ENCODE results near the gene VKORC1. TPM values are rescaled to one million over a fixed set of nuclear protein-coding genes. Genes with fewer than 3 reads are reported as not detected.

The VKORC1 gene
- total RNA-seq, 1 experiment from 2014 or later, result 83.8 TPM

DNA sequence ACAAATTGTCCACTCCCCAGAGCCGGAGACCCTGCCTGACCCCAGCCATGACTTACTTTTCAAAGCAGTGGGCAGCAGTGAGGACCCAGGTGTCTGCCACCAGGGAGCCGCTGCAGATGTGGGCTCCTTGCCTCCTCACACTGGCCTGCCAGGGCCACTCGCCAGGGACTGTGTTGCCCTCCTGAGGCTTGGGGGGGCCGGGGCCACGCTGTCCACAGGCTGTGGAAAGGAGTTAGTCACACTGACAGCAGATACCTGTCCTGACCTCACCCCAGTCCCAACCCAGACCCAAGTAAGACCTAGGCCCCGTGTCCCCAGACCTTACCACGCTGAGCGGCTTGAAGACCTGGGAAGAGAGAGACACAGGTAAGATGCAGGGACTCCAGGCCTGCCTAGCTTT lies 7.1 kb downstream of the VKORC1 start:
- H3K9ac ChIP-seq (ENCODE audit: low read length), result no peak overlapping the region
- intact Hi-C loops (cut with micrococcal nuclease), result no loop called here
- no peak overlapping the region for H3K27ac ChIP-seq (ENCODE audit: low read depth, low read length)
- ATAC-seq, result no peak
- TF ChIP-seq CEBPB (IDR thresholded peaks at IDR 0.05; ENCODE audit: low read depth) (no peak), POLR2A (IDR thresholded peaks at IDR 0.05; ENCODE audit: borderline replicate concordance, extremely low read depth, insufficient read depth, insufficient read length) (no peak), TCF7L2 (IDR thresholded peaks at IDR 0.05; ENCODE audit: borderline replicate concordance, extremely low read depth, insufficient read depth, insufficient read length) (no peak), POLR2AphosphoS5 (IDR thresholded peaks at IDR 0.05; ENCODE audit: low read depth, low read length) (no peak), CBX3 (IDR thresholded peaks at IDR 0.05; ENCODE audit: low read depth) (no peak), FOSL1 (IDR thresholded peaks at IDR 0.05; ENCODE audit: low read depth) (no peak), ZFX (IDR thresholded peaks at IDR 0.05) (no peak), JUND (IDR thresholded peaks at IDR 0.05) (no peak), ELF1 (IDR thresholded peaks at IDR 0.05; ENCODE audit: borderline replicate concordance, low read depth) (no peak), SRF (IDR thresholded peaks at IDR 0.05; ENCODE audit: low read depth) (no peak), SP1 (IDR thresholded peaks at IDR 0.05; ENCODE audit: low read depth) (no peak), RAD21 (IDR thresholded peaks at IDR 0.05; ENCODE audit: low read depth) (no peak), YY1 (IDR thresholded peaks at IDR 0.05; ENCODE audit: extremely low read depth, insufficient replicate concordance, low read depth, low read length) (no peak), SIN3A (IDR thresholded peaks at IDR 0.05; ENCODE audit: low read depth) (no peak), EGR1 (IDR thresholded peaks at IDR 0.05; ENCODE audit: low read depth) (no peak)
- TF ChIP-seq, protein P1, sequence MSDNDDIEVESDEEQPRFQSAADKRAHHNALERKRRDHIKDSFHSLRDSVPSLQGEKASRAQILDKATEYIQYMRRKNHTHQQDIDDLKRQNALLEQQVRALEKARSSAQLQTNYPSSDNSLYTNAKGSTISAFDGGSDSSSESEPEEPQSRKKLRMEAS (IDR thresholded peaks at IDR 0.05), result no peak
- TF ChIP-seq, protein P2, sequence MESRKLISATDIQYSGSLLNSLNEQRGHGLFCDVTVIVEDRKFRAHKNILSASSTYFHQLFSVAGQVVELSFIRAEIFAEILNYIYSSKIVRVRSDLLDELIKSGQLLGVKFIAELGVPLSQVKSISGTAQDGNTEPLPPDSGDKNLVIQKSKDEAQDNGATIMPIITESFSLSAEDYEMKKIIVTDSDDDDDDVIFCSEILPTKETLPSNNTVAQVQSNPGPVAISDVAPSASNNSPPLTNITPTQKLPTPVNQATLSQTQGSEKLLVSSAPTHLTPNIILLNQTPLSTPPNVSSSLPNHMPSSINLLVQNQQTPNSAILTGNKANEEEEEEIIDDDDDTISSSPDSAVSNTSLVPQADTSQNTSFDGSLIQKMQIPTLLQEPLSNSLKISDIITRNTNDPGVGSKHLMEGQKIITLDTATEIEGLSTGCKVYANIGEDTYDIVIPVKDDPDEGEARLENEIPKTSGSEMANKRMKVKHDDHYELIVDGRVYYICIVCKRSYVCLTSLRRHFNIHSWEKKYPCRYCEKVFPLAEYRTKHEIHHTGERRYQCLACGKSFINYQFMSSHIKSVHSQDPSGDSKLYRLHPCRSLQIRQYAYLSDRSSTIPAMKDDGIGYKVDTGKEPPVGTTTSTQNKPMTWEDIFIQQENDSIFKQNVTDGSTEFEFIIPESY (IDR thresholded peaks at IDR 0.05; ENCODE audit: extremely low read depth, insufficient replicate concordance, low read length), result no peak
- TF ChIP-seq, protein P3, sequence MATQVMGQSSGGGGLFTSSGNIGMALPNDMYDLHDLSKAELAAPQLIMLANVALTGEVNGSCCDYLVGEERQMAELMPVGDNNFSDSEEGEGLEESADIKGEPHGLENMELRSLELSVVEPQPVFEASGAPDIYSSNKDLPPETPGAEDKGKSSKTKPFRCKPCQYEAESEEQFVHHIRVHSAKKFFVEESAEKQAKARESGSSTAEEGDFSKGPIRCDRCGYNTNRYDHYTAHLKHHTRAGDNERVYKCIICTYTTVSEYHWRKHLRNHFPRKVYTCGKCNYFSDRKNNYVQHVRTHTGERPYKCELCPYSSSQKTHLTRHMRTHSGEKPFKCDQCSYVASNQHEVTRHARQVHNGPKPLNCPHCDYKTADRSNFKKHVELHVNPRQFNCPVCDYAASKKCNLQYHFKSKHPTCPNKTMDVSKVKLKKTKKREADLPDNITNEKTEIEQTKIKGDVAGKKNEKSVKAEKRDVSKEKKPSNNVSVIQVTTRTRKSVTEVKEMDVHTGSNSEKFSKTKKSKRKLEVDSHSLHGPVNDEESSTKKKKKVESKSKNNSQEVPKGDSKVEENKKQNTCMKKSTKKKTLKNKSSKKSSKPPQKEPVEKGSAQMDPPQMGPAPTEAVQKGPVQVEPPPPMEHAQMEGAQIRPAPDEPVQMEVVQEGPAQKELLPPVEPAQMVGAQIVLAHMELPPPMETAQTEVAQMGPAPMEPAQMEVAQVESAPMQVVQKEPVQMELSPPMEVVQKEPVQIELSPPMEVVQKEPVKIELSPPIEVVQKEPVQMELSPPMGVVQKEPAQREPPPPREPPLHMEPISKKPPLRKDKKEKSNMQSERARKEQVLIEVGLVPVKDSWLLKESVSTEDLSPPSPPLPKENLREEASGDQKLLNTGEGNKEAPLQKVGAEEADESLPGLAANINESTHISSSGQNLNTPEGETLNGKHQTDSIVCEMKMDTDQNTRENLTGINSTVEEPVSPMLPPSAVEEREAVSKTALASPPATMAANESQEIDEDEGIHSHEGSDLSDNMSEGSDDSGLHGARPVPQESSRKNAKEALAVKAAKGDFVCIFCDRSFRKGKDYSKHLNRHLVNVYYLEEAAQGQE (IDR thresholded peaks at IDR 0.05; ENCODE audit: low read depth), result no peak
- H3K4me1 ChIP-seq (ENCODE audit: control insufficient read depth in 1 of 2, insufficient read depth in 2 of 2, low read length in 2 of 2), result peaks cover under 1 to 5% of the 10 kb centered on the region in 2 experiments; a peak in 2 of 4 replicates
- H3K36me3 ChIP-seq (ENCODE audit: control insufficient read depth in 1 of 2, insufficient read depth in 2 of 2, low read length in 2 of 2), result peaks cover 0 to 14% of the 10 kb centered on the region in 2 experiments; a peak in 3 of 4 replicates
- RAD21 ChIA-PET (ENCODE audit: low non-redundant PET in 1 of 2, low total read pairs in 2 of 2, uncharacterized antibody in 2 of 2, unreplicated experiment in 2 of 2), result no interaction called here
- no peaks in the 10 kb centered on the region for H3K9me2 ChIP-seq (ENCODE audit: insufficient read depth)
- peaks cover 16% of the 10 kb centered on the region for H3K79me2 ChIP-seq (ENCODE audit: insufficient read depth, low read length)
- CTCF ChIA-PET, result no interaction called here
- H3K9me3 ChIP-seq (ENCODE audit: control insufficient read depth in 1 of 2, insufficient read depth in 1 of 2, low read depth in 1 of 2, low read length in 2 of 2), result no peaks in the 10 kb centered on the region
- no peaks in the 10 kb centered on the region for H3K27me3 ChIP-seq (ENCODE audit: insufficient read depth, low read length)
- H4K20me1 ChIP-seq (ENCODE audit: insufficient read depth), result no peaks in the 10 kb centered on the region
- DNase-seq (ENCODE audit: low read depth, low spot score), result no peak
- POLR2A ChIA-PET, result interaction anchor here (0.5 kb wide), 1 partner anchor 173 kb away, joined by 3 read pairs; no protein-coding TSS in a partner anchor
- H3K4me3 ChIP-seq (replicated peaks in 1 of 2; ENCODE audit: low read depth in 1 of 2, low read length in 2 of 2), result no peak overlapping the region
- BruUV-seq (replicated peaks), result no TSS peak
- H3K4me2 ChIP-seq (ENCODE audit: low read length), result no peak overlapping the region
- no peak overlapping the region for H2AFZ ChIP-seq (ENCODE audit: low read depth, low read length, poor library complexity, severe bottlenecking)

All from HCT116 (cell line).